Brain microvascular endothelial cell (primary cell): ENCODE data around the gene PDYN.

Source experiments
- DNase-seq: peaks from one replicate; pipeline ENCODE4 v3.0.0-alpha.2; 2020
- H3K27ac ChIP-seq: fragments of 250-450 bp; sonication (Bioruptor Pico); 2 replicates; pipeline ENCODE4 v1.5.1; 2020; ENCODE audit warnings: mild to moderate bottlenecking, moderate library complexity
- H3K27me3 ChIP-seq: fragments of 250-450 bp; sonication (Bioruptor Pico); replicated peaks from 2 replicates; pipeline ENCODE4 v1.5.1; 2020; ENCODE audit warnings: mild to moderate bottlenecking
- H3K36me3 ChIP-seq: fragments of 250-450 bp; sonication (Bioruptor Pico); replicated peaks from 2 replicates; pipeline ENCODE4 v1.5.1; 2020; ENCODE audit warnings: mild to moderate bottlenecking
- H3K4me3 ChIP-seq: 2 replicates; pipeline ENCODE4 v1.5.1; 2011; ENCODE audit warnings: low read depth, mild to moderate bottlenecking, control low read depth, low read length, moderate library complexity
- CTCF ChIP-seq: IDR thresholded peaks from 2 replicates; pipeline ENCODE4 v1.5.1; 2011; ENCODE audit warnings: low read depth, mild to moderate bottlenecking, moderate library complexity, low read length, control low read depth, inconsistent platforms; ENCODE audit errors: missing control alignments
- in situ Hi-C: cut with HindIII; loops from 2 replicates; pipeline ENCODE4 v1.10.0; 2017; ENCODE audit warnings: low sequenced_read_pairs, low pct_ligation_motif_present

Gene PDYN

GRCh38 chr20:2006452-2007361 is 12.8 kb upstream of the PDYN start:
- no peaks in the 10 kb centered on the region for H3K27me3 ChIP-seq
- in situ Hi-C loops = no loop called here
- DNase-seq = peak; percentile 16
- no peaks in the 10 kb centered on the region for H3K36me3 ChIP-seq
- no peak overlapping the region for H3K4me3 ChIP-seq
- TF ChIP-seq CTCF = peak; percentile 82
- no peak overlapping the region for H3K27ac ChIP-seq

GRCh38 chr20:2005831-2006426 is 12.1 kb upstream of the PDYN start:
- no peaks in the 10 kb centered on the region for H3K27me3 ChIP-seq
- peak; percentile 30 for DNase-seq
- no peak overlapping the region for H3K4me3 ChIP-seq
- TF ChIP-seq CTCF = peak; percentile 10
- H3K27ac ChIP-seq = no peak overlapping the region
- in situ Hi-C loops = no loop called here
- no peaks in the 10 kb centered on the region for H3K36me3 ChIP-seq

GRCh38 chr20:2005359-2005758 is 11.5 kb upstream of the PDYN start:
- in situ Hi-C loops = no loop called here

GRCh38 chr20:2004171-2004570 is 10.3 kb upstream of the PDYN start:
- Histone ChIP-seq H3K27me3 (no peaks in the 10 kb centered on the region), H3K36me3 (no peaks in the 10 kb centered on the region), H3K4me3 (no peak overlapping the region), H3K27ac (no peak overlapping the region)
- no peak for TF ChIP-seq CTCF
- in situ Hi-C loops = no loop called here
- no peak for DNase-seq

More at GRCh38 chr20:2005359-2005758, 11.5 kb upstream of the PDYN start:
- no peaks in the 10 kb centered on the region for H3K27me3 ChIP-seq
- no peaks in the 10 kb centered on the region for H3K36me3 ChIP-seq
- H3K27ac ChIP-seq = no peak overlapping the region
- no peak overlapping the region for H3K4me3 ChIP-seq
- DNase-seq = no peak
- no peak for TF ChIP-seq CTCF

- DNase-seq = no peak
- Histone ChIP-seq H3K27ac (no peak overlapping the region), H3K27me3 (no peaks in the 10 kb centered on the region), H3K4me3 (no peak overlapping the region), H3K36me3 (no peaks in the 10 kb centered on the region)
- TF ChIP-seq CTCF = no peak
- in situ Hi-C loops = no loop called here
These were observed 8.5 kb upstream of the PDYN start for GRCh38 chr20:2002365-2002764.

GRCh38 chr20:2001119-2001518 is 7.3 kb upstream of the PDYN start:
- in situ Hi-C loops = no loop called here
- Histone ChIP-seq H3K27ac (no peak overlapping the region), H3K4me3 (no peak overlapping the region), H3K36me3 (no peaks in the 10 kb centered on the region), H3K27me3 (no peaks in the 10 kb centered on the region)
- TF ChIP-seq CTCF = no peak
- DNase-seq = no peak
